Hematopoietic multipotent progenitor cell (in vitro differentiated cells): Measurements from ENCODE around the gene ZSWIM5. TPM values are rescaled to one million over a fixed set of nuclear protein-coding genes. Genes with fewer than 3 reads are reported as not detected.

Experiments used
- total RNA-seq: library from RNA; depleted of rRNA; stranded (reverse); fragments of >200 nt; gene quantifications from one replicate; pipeline ENCODE4 v1.2.3, GENCODE V29; 2012

The ZSWIM5 gene
- total RNA-seq, 1 donor = 2.7 TPM

Other genes with a start within 250 kb of the ZSWIM5 start
- gene EIF2B3, start 220.0 kb downstream of the ZSWIM5 start, total RNA-seq = 13.7 TPM
- 27.2 TPM for gene HECTD3, start 195.3 kb downstream of the ZSWIM5 start, total RNA-seq
- gene UROD, start 194.4 kb downstream of the ZSWIM5 start, total RNA-seq = 290 TPM
- 22.9 TPM for gene HPDL, start 120.3 kb upstream of the ZSWIM5 start, total RNA-seq
- gene TOE1, start 133.6 kb upstream of the ZSWIM5 start, total RNA-seq = 35.8 TPM
- gene MUTYH, start 133.8 kb upstream of the ZSWIM5 start, total RNA-seq = 66.0 TPM